GM19035 (cell line): ENCODE measurements around the gene SLC35G3.
"Not testable (repeated sequence)": the region's sequence is repeated elsewhere in the genome, so short reads cannot be mapped to it uniquely, and the experiment has no call there.

Source experiments
- ATAC-seq: cut with Tn5 transposase; IDR thresholded peaks from one replicate; pipeline ENCODE4 v1.9.1; 2021; ENCODE audit not compliant: unreplicated experiment

The SLC35G3 gene

GRCh38 chr17:35167046-35167445 is 27.1 kb downstream of the SLC35G3 start:
- ATAC-seq, result no peak

GRCh38 chr17:35166526-35166925 is 27.7 kb downstream of the SLC35G3 start:
- ATAC-seq, result no peak

GRCh38 chr17:35164716-35165115 is 29.5 kb downstream of the SLC35G3 start:
- no peak for ATAC-seq

- ATAC-seq, result no peak
These were observed 30.3 kb downstream of the SLC35G3 start for GRCh38 chr17:35163886-35164285.

GRCh38 chr17:35162755-35163154 is 31.4 kb downstream of the SLC35G3 start:
- ATAC-seq, result no peak

GRCh38 chr17:35161281-35161761 is 32.9 kb downstream of the SLC35G3 start:
- ATAC-seq, result no peak

- ATAC-seq, result no peak
These were observed 33.6 kb downstream of the SLC35G3 start for GRCh38 chr17:35160354-35161201.

GRCh38 chr17:35159940-35160339 is 34.3 kb downstream of the SLC35G3 start:
- ATAC-seq, result no peak

GRCh38 chr17:35155246-35155645 is 38.9 kb downstream of the SLC35G3 start:
- no peak for ATAC-seq

GRCh38 chr17:35154196-35155165 is 39.7 kb downstream of the SLC35G3 start:
- ATAC-seq, result no peak

GRCh38 chr17:35152421-35153140 is 41.6 kb downstream of the SLC35G3 start:
- ATAC-seq, result no peak

GRCh38 chr17:35151080-35151479 is 43.1 kb downstream of the SLC35G3 start:
- ATAC-seq, result not testable (repeated sequence)

GRCh38 chr17:35149941-35150340 is 44.3 kb downstream of the SLC35G3 start:
- ATAC-seq, result no peak

- ATAC-seq, result no peak
These were observed 46.0 kb downstream of the SLC35G3 start for GRCh38 chr17:35148144-35148543.

GRCh38 chr17:35147375-35147905 is 46.8 kb downstream of the SLC35G3 start, which contains the start of gene UNC45B:
UNC45B (plus strand) TSS chr17:35147817; CDS start chr17:35148264, 447 bp downstream.
- ATAC-seq, result no peak

GRCh38 chr17:35146214-35146833 is 47.9 kb downstream of the SLC35G3 start:
- no peak for ATAC-seq

GRCh38 chr17:35144840-35145239 is 49.4 kb downstream of the SLC35G3 start:
- ATAC-seq, result no peak
